GM21737 (cell line): ENCODE measurements around the gene GPR39.

Experiments used
- ATAC-seq: cut with Tn5 transposase; IDR thresholded peaks from one replicate; pipeline ENCODE4 v1.9.1; 2021; ENCODE audit warnings: mild to moderate bottlenecking, moderate library complexity; ENCODE audit not compliant: unreplicated experiment

GPR39 gene

DNA sequence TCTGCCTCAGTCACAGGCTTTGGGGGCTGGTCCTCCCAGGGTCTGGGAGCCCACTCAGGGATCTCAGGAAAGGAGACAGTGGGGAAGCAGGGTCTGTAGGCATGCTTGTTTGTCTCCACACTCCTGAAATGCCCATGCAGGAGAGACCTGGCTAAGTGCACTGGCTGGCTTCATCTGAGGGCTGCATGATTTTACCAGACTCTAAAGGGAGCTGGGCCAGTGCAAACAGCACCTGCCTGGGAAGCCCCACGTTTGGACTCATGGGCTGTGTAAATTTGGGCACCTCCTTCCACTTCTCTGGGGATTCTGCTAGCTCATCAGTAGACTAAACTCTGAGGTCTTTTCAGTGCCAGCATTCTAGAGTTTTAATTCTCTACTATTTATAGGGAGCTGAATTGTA lies 219.7 kb downstream of the GPR39 start:
- no peak for ATAC-seq

- ATAC-seq = no peak
Measured at GRCh38 chr2:132638313-132639040, 221.9 kb downstream of the GPR39 start.

DNA sequence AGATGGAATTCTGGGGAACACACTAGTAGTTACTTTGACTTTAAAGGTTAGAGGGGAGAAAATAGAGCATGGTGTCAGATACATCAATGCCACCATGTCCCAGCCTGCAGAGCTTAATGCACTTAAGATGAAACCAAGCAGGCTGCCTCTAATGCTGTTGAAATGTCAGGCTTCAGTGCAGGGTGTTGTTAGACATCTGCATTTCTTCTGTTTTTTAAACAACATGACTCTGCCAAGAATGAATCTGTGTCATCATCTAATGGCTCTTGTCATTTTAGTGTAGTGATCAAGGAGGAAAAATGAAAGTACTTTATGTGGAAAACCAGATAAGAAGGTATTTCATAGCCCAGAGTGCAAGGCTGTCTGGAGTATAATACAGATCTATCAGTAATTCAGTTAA lies 223.5 kb downstream of the GPR39 start:
- no peak for ATAC-seq

GRCh38 chr2:132641819-132642218 lies 225.2 kb downstream of the GPR39 start:
- no peak for ATAC-seq

DNA sequence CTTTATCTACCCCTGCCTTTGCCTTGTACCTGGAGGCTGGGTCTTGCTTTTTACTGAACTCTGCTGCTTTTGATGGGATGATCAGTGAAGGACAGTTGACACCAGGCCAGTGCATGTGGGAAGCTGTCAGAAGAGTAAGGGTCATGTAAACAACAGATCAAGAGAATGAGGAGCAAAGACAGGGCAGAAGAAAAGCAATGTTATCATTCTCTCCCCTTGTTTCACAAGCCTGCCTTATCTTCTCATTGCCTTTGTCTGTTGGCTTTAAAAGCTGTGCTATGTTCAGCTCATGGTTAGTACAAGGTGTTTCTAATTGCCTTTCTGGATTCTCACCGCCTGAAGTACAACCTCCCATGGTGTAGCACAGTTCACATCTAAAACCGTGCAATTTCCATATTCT lies 225.8 kb downstream of the GPR39 start:
- ATAC-seq = no peak

GRCh38 chr2:132645176-132645575 lies 228.6 kb downstream of the GPR39 start:
- ATAC-seq = no peak

- ATAC-seq = no peak
Measured at GRCh38 chr2:132645722-132646539, 229.3 kb downstream of the GPR39 start.

DNA sequence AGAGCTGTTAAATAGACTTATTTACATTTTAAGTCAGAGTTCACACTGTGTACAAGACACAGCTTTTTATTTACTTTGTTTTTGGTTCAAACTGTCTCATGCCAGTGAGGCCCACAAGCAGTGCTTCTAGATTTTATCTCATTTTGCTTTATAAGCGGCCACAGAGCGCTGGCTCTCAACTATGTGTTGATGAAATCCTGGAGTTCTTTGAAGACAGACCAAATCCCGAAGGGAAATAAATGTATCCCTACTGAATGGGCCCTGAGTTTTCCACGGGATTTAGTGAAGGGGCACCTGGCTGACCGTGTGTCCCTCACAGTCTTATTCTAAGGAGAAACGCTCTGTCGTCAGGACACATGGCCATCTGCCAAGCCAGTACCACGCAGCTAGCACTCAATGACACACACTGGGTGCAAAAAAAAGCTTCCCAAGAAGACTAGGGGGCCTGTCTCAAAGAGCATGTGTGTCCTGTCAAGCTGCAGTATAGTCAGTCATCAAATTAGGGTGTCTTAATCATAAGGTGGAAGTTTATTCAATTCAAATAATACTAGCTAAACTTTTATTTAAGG lies 230.0 kb downstream of the GPR39 start:
- ATAC-seq = no peak

DNA sequence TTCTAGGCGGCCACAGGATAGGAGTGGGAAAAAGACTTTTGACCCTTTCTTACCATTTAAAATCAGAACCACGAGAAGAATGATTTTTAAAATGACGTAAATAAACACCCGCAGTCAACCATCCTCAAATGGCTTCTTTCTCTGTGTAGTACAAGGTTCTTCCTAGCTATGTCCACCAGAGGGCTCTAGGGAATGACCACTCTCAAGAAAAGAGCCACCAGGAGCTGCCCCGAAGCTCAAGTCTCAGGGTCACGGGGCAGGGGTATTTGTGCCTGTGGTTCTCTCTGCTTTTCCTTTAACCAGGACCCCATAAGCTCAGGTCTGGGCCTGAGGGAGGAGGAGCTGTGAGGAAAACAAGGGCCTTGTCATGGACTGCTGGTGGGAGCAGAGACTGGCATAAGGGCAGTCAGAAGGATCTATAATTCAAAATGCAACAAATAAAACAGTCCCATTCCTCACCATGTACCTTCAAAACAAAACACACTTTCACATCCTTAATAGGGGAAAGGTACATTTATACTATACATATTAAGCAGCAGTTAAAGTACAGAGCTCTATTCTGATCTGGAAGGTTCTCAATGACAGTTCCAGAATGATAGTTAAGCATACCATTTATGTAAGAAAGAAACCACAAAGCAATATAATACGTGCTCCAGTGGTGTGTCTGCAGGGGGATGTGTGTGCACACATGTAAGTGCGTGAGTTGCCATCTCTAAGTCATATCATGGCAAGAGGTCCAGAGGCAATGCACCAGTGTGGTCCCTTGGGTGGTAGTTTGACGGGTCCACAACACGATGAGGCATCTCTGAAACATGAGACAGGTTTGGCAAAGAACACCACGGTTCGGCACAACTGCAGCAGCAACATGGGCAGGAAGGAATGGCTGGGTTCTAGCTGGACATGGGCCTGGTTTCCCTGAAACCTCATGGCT lies 234.8 kb downstream of the GPR39 start:
- ATAC-seq = no peak

GRCh38 chr2:132652474-132652873 lies 235.9 kb downstream of the GPR39 start:
- ATAC-seq = no peak

DNA sequence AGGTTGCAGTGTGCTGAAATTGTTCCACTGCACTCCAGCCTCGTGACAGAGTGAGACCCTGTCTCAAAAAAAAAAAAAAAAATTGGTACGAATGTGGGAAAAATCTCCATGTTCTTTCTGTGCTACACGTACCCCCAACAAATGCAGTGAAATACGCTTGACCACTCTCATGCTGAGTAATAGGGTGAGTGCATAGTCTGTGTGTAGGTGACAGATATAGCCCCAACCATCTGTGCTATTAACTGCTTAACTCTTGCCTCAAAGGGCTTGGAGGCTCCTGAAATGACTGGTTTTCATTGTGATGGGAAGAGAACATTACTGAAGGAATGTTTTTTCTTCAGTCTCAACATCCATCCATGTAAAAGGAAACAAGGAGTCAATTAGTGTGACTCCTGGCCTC lies 237.7 kb downstream of the GPR39 start:
- ATAC-seq = no peak

- ATAC-seq = no peak
Measured at GRCh38 chr2:132654968-132655367, 238.4 kb downstream of the GPR39 start.

DNA sequence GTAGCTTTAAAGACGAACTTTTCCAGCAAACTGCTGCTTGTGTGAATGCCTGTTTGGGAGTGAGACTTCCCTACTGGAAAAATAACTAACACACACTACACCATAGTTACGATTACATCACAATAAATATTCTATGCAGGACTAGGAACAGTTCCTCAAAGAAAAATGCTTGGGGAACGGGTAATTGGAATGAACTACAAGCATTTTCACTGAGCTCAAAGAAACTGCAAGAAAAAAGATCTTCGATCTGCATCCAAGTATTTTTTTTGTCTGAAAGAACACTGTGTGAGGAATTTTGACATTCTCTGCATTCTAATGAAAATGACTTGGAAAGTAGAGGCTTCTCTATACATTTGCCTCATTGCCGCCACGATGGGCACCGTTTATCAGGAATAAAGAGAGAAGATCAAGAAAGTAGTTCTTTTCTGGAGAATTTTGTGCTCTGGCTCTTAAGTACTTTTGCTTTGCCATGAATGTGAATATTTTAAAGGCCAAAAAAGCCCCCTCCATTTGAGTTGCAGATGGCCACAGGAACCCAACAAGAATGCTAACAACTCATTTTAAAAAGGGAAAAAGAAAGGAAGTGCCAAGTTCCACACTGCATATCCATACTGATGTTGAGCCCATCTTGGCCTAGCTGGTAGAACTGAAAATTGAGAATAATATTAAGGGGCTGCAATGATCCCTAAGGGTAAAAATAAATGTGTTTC lies 239.8 kb downstream of the GPR39 start:
- no peak for ATAC-seq

- no peak for ATAC-seq
Measured at GRCh38 chr2:132659331-132659730, 242.7 kb downstream of the GPR39 start.

DNA sequence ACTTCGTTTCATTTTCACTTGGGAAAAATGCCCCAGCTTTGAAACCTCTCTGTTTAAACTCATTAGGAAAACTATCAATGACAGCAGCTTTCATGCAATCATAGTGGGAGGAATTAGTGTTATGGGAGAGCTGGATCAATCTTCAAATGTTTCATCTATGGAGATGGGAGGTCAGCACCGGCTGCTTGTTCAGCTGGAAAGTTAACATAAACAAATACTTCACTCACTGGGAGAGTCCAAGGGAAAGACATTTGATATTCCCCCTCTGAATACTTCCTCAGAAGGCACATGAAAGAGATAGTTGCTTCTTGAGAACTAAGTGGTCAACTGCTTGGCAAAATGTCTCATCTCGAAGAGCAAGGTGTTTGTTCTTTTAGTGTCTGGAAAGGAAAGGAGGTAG lies 246.1 kb downstream of the GPR39 start:
- ATAC-seq = no peak

DNA sequence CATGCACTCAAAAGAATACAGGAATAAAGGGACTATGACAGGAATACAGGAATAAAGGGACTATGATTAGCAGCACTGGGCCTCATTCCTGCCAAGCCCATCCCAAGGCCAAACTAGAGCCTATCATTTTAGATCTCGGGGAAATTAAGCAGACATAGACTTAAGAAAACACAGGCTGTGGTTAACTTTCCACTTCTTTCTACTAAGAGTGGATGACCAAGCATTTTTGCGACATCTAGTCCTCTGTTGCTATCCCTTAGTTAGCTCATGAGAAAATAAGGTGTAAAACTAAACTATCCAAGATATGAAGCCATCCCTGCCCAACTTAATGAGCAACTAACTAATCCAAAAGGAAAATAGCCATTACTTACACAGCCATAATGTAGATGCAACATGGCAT lies 247.5 kb downstream of the GPR39 start:
- no peak for ATAC-seq

DNA sequence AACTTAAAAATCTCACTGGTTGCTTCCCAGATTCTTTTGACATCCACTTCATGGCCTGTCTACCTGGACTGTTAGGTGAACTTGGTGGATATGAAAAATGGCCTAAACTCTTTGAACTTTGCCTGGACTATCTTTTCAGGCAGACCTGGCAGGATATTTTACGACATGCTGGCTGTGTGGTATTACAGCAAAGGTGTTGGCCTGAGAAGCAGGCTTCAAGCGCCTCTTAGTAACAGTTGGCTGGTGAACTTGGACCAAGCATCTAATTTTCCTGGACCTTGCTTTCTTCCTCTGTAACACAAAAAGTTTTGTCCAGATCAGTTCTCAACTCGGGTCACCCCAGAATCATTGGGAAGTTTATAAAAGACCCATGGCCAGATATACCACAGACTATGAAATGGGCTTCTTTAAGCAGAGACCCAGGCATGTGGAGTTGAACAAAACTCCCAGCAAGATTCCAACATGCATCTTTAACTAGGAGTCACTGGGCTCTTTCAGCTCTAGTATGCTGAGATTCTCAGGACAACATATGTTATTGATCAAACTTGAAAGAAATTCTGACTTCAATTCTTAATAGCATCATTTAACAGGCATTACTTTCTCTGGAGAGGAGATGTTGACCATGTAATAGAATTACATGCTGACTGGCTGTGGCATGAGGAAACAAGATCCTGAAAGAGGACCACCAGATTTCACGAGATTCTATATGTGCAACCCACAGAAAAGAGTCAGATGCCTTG lies 249.0 kb downstream of the GPR39 start:
- ATAC-seq = no peak

DNA sequence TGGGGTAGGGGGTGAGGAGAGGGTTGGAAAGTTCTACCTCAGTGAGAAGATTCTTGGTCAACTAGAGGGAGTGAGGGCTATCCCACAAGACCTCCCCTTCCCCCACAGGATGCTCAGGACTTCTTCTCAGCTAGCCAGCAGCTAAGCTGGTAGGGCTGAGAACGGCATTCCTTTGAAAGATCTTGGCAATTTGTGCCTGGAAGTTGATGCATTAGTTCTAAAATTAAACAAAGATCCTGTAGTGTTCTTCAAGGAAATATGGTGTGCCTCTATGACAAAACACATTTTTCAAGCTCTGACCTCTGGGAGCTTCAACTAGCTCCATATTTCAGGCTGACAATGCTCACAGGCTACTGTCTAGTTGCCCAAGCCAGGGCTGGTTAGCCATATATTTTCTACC lies 251.1 kb downstream of the GPR39 start:
- no peak for ATAC-seq

- ATAC-seq = no peak
Measured at GRCh38 chr2:132668189-132668823, 251.7 kb downstream of the GPR39 start.
